ENCODE data around the gene SLC25A21.

DNA sequence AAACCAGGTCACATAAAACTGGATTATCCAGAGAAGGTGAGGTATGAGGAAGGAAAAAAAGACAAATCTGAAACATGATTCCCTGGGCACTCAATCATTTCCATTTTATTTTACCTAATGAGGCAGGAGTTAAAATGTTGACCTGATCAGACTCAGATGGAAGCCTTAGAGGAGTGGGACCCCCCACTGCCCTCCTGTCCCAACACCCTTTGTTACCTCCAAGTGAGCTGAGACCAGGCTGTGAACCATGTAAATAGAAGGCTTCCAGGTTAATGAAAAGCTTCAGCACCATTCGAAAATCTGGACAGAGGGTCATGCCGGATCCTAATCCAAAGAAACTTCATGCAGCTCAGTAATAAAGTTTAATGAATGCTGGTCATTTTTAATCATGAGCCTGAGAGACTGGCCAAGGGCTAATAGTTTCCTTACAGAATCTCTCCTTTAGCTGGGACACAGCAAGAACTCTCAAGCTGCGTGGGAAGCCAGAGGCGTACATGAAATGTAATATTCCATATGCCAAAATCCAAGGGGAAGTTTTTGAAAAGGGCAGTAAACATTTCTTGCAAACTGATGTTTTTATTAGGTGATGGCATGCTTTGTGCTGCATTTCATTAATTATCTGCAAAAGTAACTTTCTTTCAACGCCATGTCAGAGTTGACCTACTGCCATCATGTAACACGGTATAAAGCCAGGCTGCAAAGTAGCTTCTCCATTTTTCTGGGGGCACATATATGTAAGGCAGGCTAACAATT, 327.8 kb downstream of the SLC25A21 start:
- TF ChIP-seq, protein P1, sequence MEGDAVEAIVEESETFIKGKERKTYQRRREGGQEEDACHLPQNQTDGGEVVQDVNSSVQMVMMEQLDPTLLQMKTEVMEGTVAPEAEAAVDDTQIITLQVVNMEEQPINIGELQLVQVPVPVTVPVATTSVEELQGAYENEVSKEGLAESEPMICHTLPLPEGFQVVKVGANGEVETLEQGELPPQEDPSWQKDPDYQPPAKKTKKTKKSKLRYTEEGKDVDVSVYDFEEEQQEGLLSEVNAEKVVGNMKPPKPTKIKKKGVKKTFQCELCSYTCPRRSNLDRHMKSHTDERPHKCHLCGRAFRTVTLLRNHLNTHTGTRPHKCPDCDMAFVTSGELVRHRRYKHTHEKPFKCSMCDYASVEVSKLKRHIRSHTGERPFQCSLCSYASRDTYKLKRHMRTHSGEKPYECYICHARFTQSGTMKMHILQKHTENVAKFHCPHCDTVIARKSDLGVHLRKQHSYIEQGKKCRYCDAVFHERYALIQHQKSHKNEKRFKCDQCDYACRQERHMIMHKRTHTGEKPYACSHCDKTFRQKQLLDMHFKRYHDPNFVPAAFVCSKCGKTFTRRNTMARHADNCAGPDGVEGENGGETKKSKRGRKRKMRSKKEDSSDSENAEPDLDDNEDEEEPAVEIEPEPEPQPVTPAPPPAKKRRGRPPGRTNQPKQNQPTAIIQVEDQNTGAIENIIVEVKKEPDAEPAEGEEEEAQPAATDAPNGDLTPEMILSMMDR (conservative IDR thresholded peaks at IDR 0.05 in 1 of 2, IDR thresholded peaks at IDR 0.05 in 1 of 2; ENCODE audit: low read depth in 1 of 2, low read length in 2 of 2), result no peak
- no peak for TF ChIP-seq EZH2 (IDR thresholded peaks at IDR 0.05; ENCODE audit: low read length, missing control alignments)
